ENCODE measurements around the gene C1orf174. TPM values are rescaled to one million over a fixed set of nuclear protein-coding genes. Genes with fewer than 3 reads are reported as not detected.
A peak's percentile ranks its signal among the peaks of the same experiment; 100 is the strongest.

Gene C1orf174
- total and polyA plus RNA-seq, 2 of the 4 experiments (the other 2 are of a cell fraction), result 26.7 to 45.7 TPM

- Histone ChIP-seq H3K14ac (replicated peaks; ENCODE audit: low read depth, low read length) (peak overlapping the region; percentile 19; the same call in 1 of the 2 replicates), H3K27me3 (ENCODE audit: control insufficient read depth, insufficient read depth, low read length) (no peaks in the 10 kb centered on the region), H2BK5ac (ENCODE audit: low read depth, low read length, poor library complexity, severe bottlenecking) (peak overlapping the region; percentile 40), H2AK5ac (ENCODE audit: low read depth, low read length) (peak overlapping the region; percentile 68), H3K9me1 (ENCODE audit: insufficient read depth, low read length) (peaks cover 9% of the 10 kb centered on the region; the same call in 1 of the 2 replicates), H4K91ac (ENCODE audit: insufficient read depth, low read depth, low read length) (peak overlapping the region; percentile 78), H3K4me3 (ENCODE audit: insufficient read depth, low read depth, low read length) (no peak overlapping the region), H2AK9ac (replicated peaks; ENCODE audit: low read depth, low read length, poor library complexity) (peak overlapping the region; percentile 22), H3K36me3 (ENCODE audit: control insufficient read depth, insufficient read depth, low read length) (peaks cover 11% of the 10 kb centered on the region), H4K5ac (ENCODE audit: low read depth, low read length) (peak overlapping the region; percentile 80), H3K23ac (ENCODE audit: low read depth, low read length) (peak overlapping the region; percentile 41; the same call in 1 of the 2 replicates), H2BK20ac (ENCODE audit: low read depth, low read length) (peak overlapping the region; percentile 39; the same call in 1 of the 2 replicates), H3K56ac (ENCODE audit: extremely low read depth, insufficient read depth, low read length) (peak overlapping the region; percentile 22; the same call in 1 of the 2 replicates), H3K4ac (ENCODE audit: low read depth, low read length) (peak overlapping the region; percentile 66), H3K18ac (ENCODE audit: low read depth, low read length) (peak overlapping the region; percentile 66), H2BK120ac (ENCODE audit: low read depth, low read length) (peak overlapping the region; percentile 62), H4K8ac (ENCODE audit: low read depth in 2 of 2, low read length in 2 of 2) (peak overlapping the region; percentile 44 to 49; a peak in 3 of 4 replicates), H4K20me1 (ENCODE audit: insufficient read depth, low read length) (peaks cover 22% of the 10 kb centered on the region), H3K79me1 (ENCODE audit: low read depth in 1 of 2, low read length in 2 of 2) (peaks cover 10 to 40% of the 10 kb centered on the region in 2 experiments), H3K27ac (ENCODE audit: insufficient read depth, low read length) (peak overlapping the region; percentile 41), H2AFZ (replicated peaks; ENCODE audit: low read length, poor library complexity) (no peak overlapping the region), H3K9ac (ENCODE audit: low read depth, low read length) (peak overlapping the region; percentile 11; the same call in 1 of the 2 replicates), H3K4me1 (ENCODE audit: control insufficient read depth, insufficient read depth, low read length) (peaks cover 14% of the 10 kb centered on the region), H3K9me3 (ENCODE audit: control insufficient read depth, insufficient read depth, low read length) (no peaks in the 10 kb centered on the region), H2BK15ac (ENCODE audit: low read depth, low read length) (no peak overlapping the region), H3K4me2 (ENCODE audit: low read depth, low read length) (peak overlapping the region; percentile 50)
- ATAC-seq (ENCODE audit: low read depth) (no peak), DNase-seq (no peak)
- no TSS peak for BruUV-seq (replicated peaks)
- TF ChIP-seq, protein P1, sequence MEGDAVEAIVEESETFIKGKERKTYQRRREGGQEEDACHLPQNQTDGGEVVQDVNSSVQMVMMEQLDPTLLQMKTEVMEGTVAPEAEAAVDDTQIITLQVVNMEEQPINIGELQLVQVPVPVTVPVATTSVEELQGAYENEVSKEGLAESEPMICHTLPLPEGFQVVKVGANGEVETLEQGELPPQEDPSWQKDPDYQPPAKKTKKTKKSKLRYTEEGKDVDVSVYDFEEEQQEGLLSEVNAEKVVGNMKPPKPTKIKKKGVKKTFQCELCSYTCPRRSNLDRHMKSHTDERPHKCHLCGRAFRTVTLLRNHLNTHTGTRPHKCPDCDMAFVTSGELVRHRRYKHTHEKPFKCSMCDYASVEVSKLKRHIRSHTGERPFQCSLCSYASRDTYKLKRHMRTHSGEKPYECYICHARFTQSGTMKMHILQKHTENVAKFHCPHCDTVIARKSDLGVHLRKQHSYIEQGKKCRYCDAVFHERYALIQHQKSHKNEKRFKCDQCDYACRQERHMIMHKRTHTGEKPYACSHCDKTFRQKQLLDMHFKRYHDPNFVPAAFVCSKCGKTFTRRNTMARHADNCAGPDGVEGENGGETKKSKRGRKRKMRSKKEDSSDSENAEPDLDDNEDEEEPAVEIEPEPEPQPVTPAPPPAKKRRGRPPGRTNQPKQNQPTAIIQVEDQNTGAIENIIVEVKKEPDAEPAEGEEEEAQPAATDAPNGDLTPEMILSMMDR (conservative IDR thresholded peaks at IDR 0.05; ENCODE audit: low read depth, low read length), result no peak
- no peak for TF ChIP-seq MAZ (IDR thresholded peaks at IDR 0.05; ENCODE audit: borderline replicate concordance, low read depth, low read length)
- TF ChIP-seq SMC3 (IDR thresholded peaks at IDR 0.05; ENCODE audit: low read depth, low read length), result no peak
- no peak for TF ChIP-seq FOS (IDR thresholded peaks at IDR 0.05; ENCODE audit: low read depth, low read length)
- TF ChIP-seq NFE2L2 (IDR thresholded peaks at IDR 0.05; ENCODE audit: low read depth, low read length), result no peak
- no peak for TF ChIP-seq MXI1 (IDR thresholded peaks at IDR 0.05; ENCODE audit: borderline replicate concordance, low read depth, low read length)
- no peak for TF ChIP-seq MAFK (IDR thresholded peaks at IDR 0.05; ENCODE audit: low read depth, low read length)
- TF ChIP-seq RFX5 (IDR thresholded peaks at IDR 0.05; ENCODE audit: low read depth, low read length), result no peak
- TF ChIP-seq CHD1 (IDR thresholded peaks at IDR 0.05; ENCODE audit: low read depth, low read length), result no peak
- no peak for TF ChIP-seq POLR2A (IDR thresholded peaks at IDR 0.05; ENCODE audit: low read depth, low read length)
- TF ChIP-seq RCOR1 (IDR thresholded peaks at IDR 0.05; ENCODE audit: insufficient replicate concordance, low read length), result no peak
- no peak for TF ChIP-seq RAD21 (IDR thresholded peaks at IDR 0.05; ENCODE audit: low read length)
- TF ChIP-seq BHLHE40 (IDR thresholded peaks at IDR 0.05; ENCODE audit: low read depth, low read length), result no peak
- TF ChIP-seq, protein P2, sequence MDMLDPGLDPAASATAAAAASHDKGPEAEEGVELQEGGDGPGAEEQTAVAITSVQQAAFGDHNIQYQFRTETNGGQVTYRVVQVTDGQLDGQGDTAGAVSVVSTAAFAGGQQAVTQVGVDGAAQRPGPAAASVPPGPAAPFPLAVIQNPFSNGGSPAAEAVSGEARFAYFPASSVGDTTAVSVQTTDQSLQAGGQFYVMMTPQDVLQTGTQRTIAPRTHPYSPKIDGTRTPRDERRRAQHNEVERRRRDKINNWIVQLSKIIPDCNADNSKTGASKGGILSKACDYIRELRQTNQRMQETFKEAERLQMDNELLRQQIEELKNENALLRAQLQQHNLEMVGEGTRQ (IDR thresholded peaks at IDR 0.05; ENCODE audit: low read depth, low read length), result no peak
- TF ChIP-seq, protein P3, sequence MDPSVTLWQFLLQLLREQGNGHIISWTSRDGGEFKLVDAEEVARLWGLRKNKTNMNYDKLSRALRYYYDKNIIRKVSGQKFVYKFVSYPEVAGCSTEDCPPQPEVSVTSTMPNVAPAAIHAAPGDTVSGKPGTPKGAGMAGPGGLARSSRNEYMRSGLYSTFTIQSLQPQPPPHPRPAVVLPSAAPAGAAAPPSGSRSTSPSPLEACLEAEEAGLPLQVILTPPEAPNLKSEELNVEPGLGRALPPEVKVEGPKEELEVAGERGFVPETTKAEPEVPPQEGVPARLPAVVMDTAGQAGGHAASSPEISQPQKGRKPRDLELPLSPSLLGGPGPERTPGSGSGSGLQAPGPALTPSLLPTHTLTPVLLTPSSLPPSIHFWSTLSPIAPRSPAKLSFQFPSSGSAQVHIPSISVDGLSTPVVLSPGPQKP (IDR thresholded peaks at IDR 0.05; ENCODE audit: borderline replicate concordance, low read depth, low read length), result no peak
- dilution Hi-C loops (cut with HindIII; ENCODE audit: low sequenced_read_pairs, unreplicated experiment) (no loop called here), intact Hi-C loops (cut with micrococcal nuclease) (no loop called here), in situ Hi-C loops (cut with MboI; ENCODE audit: low sequenced_read_pairs) (no loop called here)
- CTCF ChIA-PET, result interaction anchor here (1.0 kb wide), 1 partner anchor 12 kb away, joined by 3 read pairs; no protein-coding TSS in a partner anchor
- WGBS, 2 experiments (ENCODE audit: extremely low coverage in 2 of 2, insufficient read length in 1 of 2), result no CpG with 5 or more reads among the region's 4 CpGs
- POLR2A ChIA-PET (ENCODE audit: unreplicated experiment), result no interaction called here
Measured at GRCh38 chr1:3895951-3896325, 4.1 kb downstream of the C1orf174 start.

Data from IMR-90 (cell line).